H1 (cell line): Measurements from ENCODE around the gene SLC5A4. TPM values are rescaled to one million over a fixed set of nuclear protein-coding genes. Genes with fewer than 3 reads are reported as not detected.

Source experiments
- polyA plus RNA-seq, 7 experiments: library from polyadenylated mRNA; depleted of rRNA in 3 of 7; stranded (reverse) in 5 of 7; unstranded in 2 of 7; fragments of >200 nt in 5 of 7; fragments of 200-250 nt in 2 of 7; gene quantifications; 1 replicate in 5 of 7; 2 replicates in 1 of 7; 4 replicates in 1 of 7; pipeline versions ENCODE4 v1.2.1 to v1.2.3, GENCODE V29; 2011 to 2013; ENCODE audit warnings: missing spikeins in 2 of 7, mixed read lengths in 2 of 7
- total RNA-seq: library from RNA; stranded (reverse); fragmentation: NEBNext Ultra II Directional; extraction: Animal tissue kit (Norgen Biotek cat#: 25700); gene quantifications from 2 replicates; pipeline ENCODE4 v1.2.1, GENCODE V29; 2021
- TF ChIP-seq, protein P1 (sequence below): IDR thresholded peaks from 2 replicates; pipeline ENCODE4 v1.6.1; 2011; ENCODE audit warnings: low read depth, mild to moderate bottlenecking, low read length; ENCODE audit not compliant: insufficient read depth

SLC5A4 gene
- total and polyA plus RNA-seq, 2 of the 8 experiments (the other 6 are each of a cell fraction or from before 2014, with no cell fraction given): 0.17 TPM; not detected in 1

DNA sequence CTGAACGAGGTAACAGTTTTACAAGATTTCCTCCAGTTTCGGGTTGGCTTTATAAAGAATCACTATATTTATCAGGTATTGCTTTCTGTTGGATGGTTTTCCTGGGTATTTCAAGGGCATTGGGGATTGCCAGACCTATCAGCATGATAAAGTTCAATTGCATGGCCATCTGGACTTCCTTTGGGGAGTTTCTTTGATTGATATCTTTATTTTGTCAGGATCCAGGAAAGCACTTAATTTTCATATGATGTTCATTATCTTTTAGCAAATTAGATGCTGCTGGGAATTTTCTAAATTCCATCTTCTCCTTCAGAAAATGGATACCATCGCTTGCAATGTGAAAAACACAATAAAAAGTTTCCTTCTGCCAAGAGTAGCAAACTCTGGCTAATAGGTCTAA is 71.5 kb downstream of the SLC5A4 start (continued):
- TF ChIP-seq, protein P1, sequence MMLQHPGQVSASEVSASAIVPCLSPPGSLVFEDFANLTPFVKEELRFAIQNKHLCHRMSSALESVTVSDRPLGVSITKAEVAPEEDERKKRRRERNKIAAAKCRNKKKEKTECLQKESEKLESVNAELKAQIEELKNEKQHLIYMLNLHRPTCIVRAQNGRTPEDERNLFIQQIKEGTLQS: no peak
